Astrocyte (in vitro differentiated cells and primary cell): Measurements from ENCODE around the gene THADA. TPM values are rescaled to one million over a fixed set of nuclear protein-coding genes. Genes with fewer than 3 reads are reported as not detected.

ENCODE experiments used
- DNase-seq: peaks from one replicate; pipeline ENCODE4 v3.0.0-alpha.2; 2010; ENCODE audit warnings: low read depth
- FAIRE-seq: peaks from 2 replicates; lab custom pipeline; 2011; peaks lifted over from hg19 to GRCh38; lab: Jason Lieb, UNC
- H2AFZ ChIP-seq: 2 replicates; pipeline ENCODE4 v1.6.0; 2012; ENCODE audit warnings: low read depth, low read length, inconsistent platforms
- H3K27ac ChIP-seq: 2 replicates; pipeline ENCODE4 v1.5.1; 2011; ENCODE audit warnings: low read depth, low read length, inconsistent platforms
- H3K27me3 ChIP-seq: 2 replicates; pipeline ENCODE4 v1.6.0; 2011; ENCODE audit warnings: low read length, inconsistent platforms; ENCODE audit not compliant: insufficient read depth
- H3K36me3 ChIP-seq: 2 replicates; pipeline ENCODE4 v1.5.1; 2011; ENCODE audit warnings: low read length, inconsistent platforms; ENCODE audit not compliant: insufficient read depth
- H3K4me1 ChIP-seq: 2 replicates; pipeline ENCODE4 v1.5.1; 2011; ENCODE audit warnings: low read length, inconsistent platforms; ENCODE audit not compliant: insufficient read depth
- H3K4me2 ChIP-seq: 2 replicates; pipeline ENCODE4 v1.6.0; 2012; ENCODE audit warnings: low read length, inconsistent platforms
- H3K4me3 ChIP-seq: 2 replicates; pipeline ENCODE4 v1.5.1; 2011; ENCODE audit warnings: low read depth, mild to moderate bottlenecking, low read length, inconsistent platforms; ENCODE audit not compliant: insufficient read depth
- H3K79me2 ChIP-seq: 2 replicates; pipeline ENCODE4 v1.6.0; 2012; ENCODE audit warnings: mild to moderate bottlenecking, low read length, inconsistent platforms; ENCODE audit not compliant: insufficient read depth
- H3K9ac ChIP-seq: 2 replicates; pipeline ENCODE4 v1.6.0; 2012; ENCODE audit warnings: mild to moderate bottlenecking, low read length, inconsistent platforms
- H3K9me3 ChIP-seq: 2 replicates; pipeline ENCODE4 v1.5.1; 2012; ENCODE audit warnings: low read depth, mild to moderate bottlenecking, low read length, inconsistent platforms; ENCODE audit not compliant: insufficient read depth
- H4K20me1 ChIP-seq: 2 replicates; pipeline ENCODE4 v1.6.0; 2012; ENCODE audit warnings: low read length, inconsistent platforms; ENCODE audit not compliant: insufficient read depth
- H3K27ac Mint-ChIP-seq: one replicate; pipeline ENCODE4 v1.8.0; 2021; ENCODE audit warnings: mild to moderate bottlenecking, mixed read lengths; ENCODE audit not compliant: unreplicated experiment
- H3K27me3 Mint-ChIP-seq: one replicate; pipeline ENCODE4 v1.8.0; 2021; ENCODE audit warnings: low read depth, mixed read lengths; ENCODE audit not compliant: unreplicated experiment
- H3K36me3 Mint-ChIP-seq: one replicate; pipeline ENCODE4 v1.8.0; 2021; ENCODE audit warnings: low read depth, mixed read lengths; ENCODE audit not compliant: unreplicated experiment
- H3K4me1 Mint-ChIP-seq: one replicate; pipeline ENCODE4 v1.8.0; 2021; ENCODE audit warnings: low read depth, mixed read lengths; ENCODE audit not compliant: unreplicated experiment
- H3K4me3 Mint-ChIP-seq: one replicate; pipeline ENCODE4 v1.8.0; 2021; ENCODE audit warnings: mild to moderate bottlenecking, moderate library complexity, mixed read lengths; ENCODE audit not compliant: unreplicated experiment
- H3K9me3 Mint-ChIP-seq: one replicate; pipeline ENCODE4 v1.8.0; 2021; ENCODE audit warnings: mild to moderate bottlenecking, mixed read lengths; ENCODE audit not compliant: unreplicated experiment
- CTCF ChIP-seq: IDR thresholded peaks from 2 replicates; pipeline ENCODE4 v1.5.1; 2011; ENCODE audit warnings: low read depth, mild to moderate bottlenecking, inconsistent platforms, low read length, moderate library complexity; ENCODE audit not compliant: insufficient read depth
- EZH2 ChIP-seq: IDR thresholded peaks from 2 replicates; pipeline ENCODE4 v1.6.1; 2012; ENCODE audit warnings: mild to moderate bottlenecking, low read length, inconsistent platforms; ENCODE audit not compliant: insufficient read depth
- total RNA-seq: library from RNA; stranded (reverse); gene quantifications from 2 replicates; pipeline ENCODE4 v1.2.1, GENCODE V29; 2021

Gene THADA
- total RNA-seq, 1 donor from 2014 or later = 16.2 TPM

DNA sequence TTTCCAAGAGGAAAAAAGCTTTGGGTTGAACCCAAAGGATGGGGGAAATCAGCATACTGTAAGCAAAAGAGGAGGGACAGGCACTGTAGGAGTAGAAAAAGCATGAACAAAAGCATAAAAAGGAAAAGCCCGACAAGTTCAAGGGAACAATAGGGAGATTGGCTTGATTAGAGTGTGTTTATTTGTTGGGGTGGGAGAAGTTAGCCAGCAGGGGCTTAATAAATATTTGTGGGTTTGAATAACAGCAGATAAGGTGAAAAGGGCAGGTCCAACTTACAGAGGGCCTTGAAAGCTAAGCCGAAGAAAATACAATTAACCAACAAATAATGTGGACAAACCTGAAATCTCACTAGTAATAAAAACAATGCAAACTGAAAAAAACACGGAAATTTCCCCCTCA is 126.7 kb downstream of the THADA start:
- H3K4me2 ChIP-seq = no peak overlapping the region
- H3K9me3 Mint-ChIP-seq = no peaks in the 10 kb centered on the region
- H3K9ac ChIP-seq = no peak overlapping the region
- no peaks in the 10 kb centered on the region for H3K79me2 ChIP-seq
- H3K4me3 ChIP-seq = no peak overlapping the region
- H2AFZ ChIP-seq = no peak overlapping the region
- FAIRE-seq = no peak
- H4K20me1 ChIP-seq = no peaks in the 10 kb centered on the region
- H3K27ac ChIP-seq = no peak overlapping the region
- DNase-seq = no peak
- TF ChIP-seq EZH2 = no peak
- TF ChIP-seq CTCF = no peak
- H3K27ac Mint-ChIP-seq = no peak overlapping the region
- H3K27me3 Mint-ChIP-seq = no peaks in the 10 kb centered on the region
- peaks cover 6% of the 10 kb centered on the region for H3K36me3 Mint-ChIP-seq
- H3K36me3 ChIP-seq = peaks cover 2% of the 10 kb centered on the region
- peaks cover 10% of the 10 kb centered on the region for H3K4me1 Mint-ChIP-seq
- no peaks in the 10 kb centered on the region for H3K27me3 ChIP-seq
- H3K4me3 Mint-ChIP-seq = no peak overlapping the region
- peaks cover 18% of the 10 kb centered on the region for H3K4me1 ChIP-seq
- H3K9me3 ChIP-seq = no peaks in the 10 kb centered on the region

GRCh38 chr2:43467891-43468290 is 127.9 kb downstream of the THADA start:
- Histone ChIP-seq H2AFZ (no peak overlapping the region), H3K79me2 (no peaks in the 10 kb centered on the region), H3K4me2 (peak overlapping the region; percentile 14), H3K4me1 (peaks cover 30% of the 10 kb centered on the region), H3K27ac (peak overlapping the region; percentile 42), H4K20me1 (no peaks in the 10 kb centered on the region), H3K9me3 (no peaks in the 10 kb centered on the region), H3K36me3 (no peaks in the 10 kb centered on the region), H3K4me3 (no peak overlapping the region), H3K27me3 (no peaks in the 10 kb centered on the region), H3K9ac (no peak overlapping the region)
- H3K9me3 Mint-ChIP-seq = no peaks in the 10 kb centered on the region
- peaks cover 6% of the 10 kb centered on the region for H3K36me3 Mint-ChIP-seq
- H3K4me3 Mint-ChIP-seq = no peak overlapping the region
- peak; percentile 73 for DNase-seq
- H3K27ac Mint-ChIP-seq = no peak overlapping the region
- no peak for TF ChIP-seq CTCF
- no peak for TF ChIP-seq EZH2
- peak; percentile 62 for FAIRE-seq
- H3K27me3 Mint-ChIP-seq = no peaks in the 10 kb centered on the region
- peaks cover 10% of the 10 kb centered on the region for H3K4me1 Mint-ChIP-seq

DNA sequence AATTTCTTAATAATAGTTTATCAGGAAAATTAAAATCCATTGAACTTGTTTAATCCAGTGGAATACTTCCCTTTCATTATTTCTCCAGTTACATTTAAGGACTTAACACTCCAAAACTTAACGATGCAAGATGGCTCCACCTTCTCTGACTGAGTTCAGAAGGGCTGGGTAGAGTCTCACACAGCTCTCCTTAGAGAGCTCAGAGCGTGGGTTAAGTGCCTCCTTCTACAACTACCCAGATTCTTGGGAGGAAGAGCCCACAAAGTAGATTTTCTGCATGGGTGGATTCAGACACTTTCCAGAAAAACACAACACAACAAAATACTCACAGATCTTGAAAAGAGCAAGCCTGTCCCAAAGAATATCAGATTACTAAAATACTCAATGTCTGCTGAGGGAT is 130.6 kb downstream of the THADA start:
- Histone ChIP-seq H3K27me3 (no peaks in the 10 kb centered on the region), H3K4me2 (no peak overlapping the region), H3K9ac (no peak overlapping the region), H3K4me1 (peaks cover 36% of the 10 kb centered on the region), H3K27ac (no peak overlapping the region), H3K4me3 (no peak overlapping the region), H3K9me3 (no peaks in the 10 kb centered on the region), H2AFZ (no peak overlapping the region), H3K36me3 (no peaks in the 10 kb centered on the region), H3K79me2 (no peaks in the 10 kb centered on the region), H4K20me1 (no peaks in the 10 kb centered on the region)
- Mint-ChIP-seq H3K36me3 (peaks cover 3% of the 10 kb centered on the region), H3K27me3 (no peaks in the 10 kb centered on the region), H3K4me3 (no peak overlapping the region), H3K4me1 (peaks cover 13% of the 10 kb centered on the region), H3K27ac (no peak overlapping the region), H3K9me3 (no peaks in the 10 kb centered on the region)
- DNase-seq = no peak
- TF ChIP-seq CTCF = no peak
- no peak for TF ChIP-seq EZH2
- FAIRE-seq = no peak
